Sigmoid colon (tissue), 7 donors: Measurements from ENCODE around the gene ADCY3. TPM values are rescaled to one million over a fixed set of nuclear protein-coding genes. Genes with fewer than 3 reads are reported as not detected.

Experiments
- DNase-seq: peaks from one replicate; pipeline ENCODE4 v3.0.0-alpha.2; 2019
- H3K27ac ChIP-seq, 4 donors: fragments of 200-600 bp; sonication (generic); one replicate each; pipeline ENCODE4 v1.5.1; 2016 to 2019; ENCODE audit warnings: mild to moderate bottlenecking in 1 of 4
- H3K27me3 ChIP-seq, 3 donors: fragments of 200-600 bp; sonication (generic); one replicate each; pipeline ENCODE4 v1.5.1; 2019; ENCODE audit warnings: mild to moderate bottlenecking in 1 of 3
- H3K36me3 ChIP-seq, 4 donors: fragments of 200-600 bp; sonication (generic); one replicate each; pipeline ENCODE4 v1.5.1; 2016 to 2019
- H3K4me1 ChIP-seq, 4 donors: fragments of 200-600 bp; sonication (generic); one replicate each; pipeline ENCODE4 v1.5.1; 2017 to 2019
- H3K4me3 ChIP-seq, 4 donors: fragments of 200-600 bp; sonication (generic); one replicate each; pipeline ENCODE4 v1.5.1; 2017 to 2019; ENCODE audit warnings: mild to moderate bottlenecking in 2 of 4, moderate library complexity in 1 of 4
- H3K9me3 ChIP-seq, 4 donors: fragments of 200-600 bp in 3 of 4; sonication (generic) in 3 of 4; one replicate each; pipeline versions ENCODE4 v1.5.1 to v1.6.1; 2013 to 2019
- CTCF ChIP-seq, 4 experiments: fragments of 450-650 bp in 3 of 4; fragments of 200-600 bp in 1 of 4; IDR thresholded peaks; one replicate each; pipeline ENCODE4 v1.5.1; 2016 to 2019; ENCODE audit warnings: antibody characterized with exemption in 4 of 4, mild to moderate bottlenecking in 3 of 4, moderate library complexity in 2 of 4
- EP300 ChIP-seq, 4 donors: sonication (generic); formaldehyde crosslinking; IDR thresholded peaks; one replicate each; pipeline ENCODE4 v1.6.1; 2017; ENCODE audit warnings: antibody characterized with exemption in 4 of 4
- POLR2A ChIP-seq, 2 donors: fragments of 450-650 bp; IDR thresholded peaks; one replicate each; pipeline ENCODE4 v1.6.1; 2016; ENCODE audit warnings: antibody characterized with exemption in 2 of 2, mild to moderate bottlenecking in 2 of 2, moderate library complexity in 2 of 2
- POLR2AphosphoS5 ChIP-seq, 4 donors: sonication (generic); formaldehyde crosslinking; IDR thresholded peaks; one replicate each; pipeline ENCODE4 v1.6.1; 2017; ENCODE audit warnings: antibody characterized with exemption in 4 of 4
- WGBS, 2 donors: extraction: QIAGEN DNeasy Blood & Tissue Kit; methylation state at CpG; one replicate each; pipeline ENCODE4 v1.1.7; 2013; 5-methylcytosine and 5-hydroxymethylcytosine counted together
- intact Hi-C: fragments of 100-400 bp; cut with DNase I; formaldehyde crosslinking; loops from one replicate; pipeline ENCODE4 v1.15.1; 2023
- polyA plus RNA-seq, 3 donors: library from polyadenylated mRNA; stranded (reverse); fragments of 200-250 nt; gene quantifications; one replicate each; pipeline ENCODE4 v1.2.3, GENCODE V29; 2013
- total RNA-seq, 4 donors: library from RNA; depleted of rRNA; stranded (reverse); fragments of >200 nt; gene quantifications; one replicate each; pipeline ENCODE4 v1.1.0, GENCODE V29; 2016
- donor health status: healthy with polysubstance abuse.
- donor health status: Bipolar disorder and iron deficiency.
- donor health status: healthy.

Gene ADCY3
- total and polyA plus RNA-seq, 7 donors: 3.5 to 43.8 (median 17.5) TPM

DNA sequence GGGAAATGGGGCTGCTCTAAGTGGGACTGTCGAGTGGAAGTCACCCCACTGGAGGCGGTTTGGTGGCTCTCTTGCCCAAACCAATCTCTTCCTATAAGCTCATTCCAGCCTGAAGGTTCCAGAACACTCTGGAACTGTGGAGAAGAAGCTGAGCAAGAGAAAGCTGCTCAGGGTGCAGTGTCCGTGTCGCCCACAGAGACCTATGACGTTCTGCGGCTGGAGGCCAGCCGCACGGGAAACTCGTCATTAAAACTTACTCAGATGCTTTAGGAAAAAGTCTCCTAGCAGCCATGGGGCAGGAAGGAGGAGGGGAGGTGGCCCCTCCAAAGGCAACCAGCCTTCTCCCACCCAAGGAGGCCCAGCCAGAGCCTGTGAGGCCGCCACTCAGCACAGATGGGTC, 41.7 kb downstream of the ADCY3 start:
- no peak for DNase-seq
- no peak for TF ChIP-seq CTCF (IDR thresholded peaks at IDR 0.05)
- no peak for TF ChIP-seq POLR2AphosphoS5 (IDR thresholded peaks at IDR 0.05)
- TF ChIP-seq POLR2A (IDR thresholded peaks at IDR 0.05): no peak
- no peak for TF ChIP-seq EP300 (IDR thresholded peaks at IDR 0.05)
- WGBS, 2 donors: 92% methylated on average over 10 of the region's 10 CpGs
- H3K36me3 ChIP-seq: no peaks in the 10 kb centered on the region
- no peaks in the 10 kb centered on the region for H3K27me3 ChIP-seq
- no peaks in the 10 kb centered on the region for H3K9me3 ChIP-seq
- H3K27ac ChIP-seq: peak overlapping the region in 1 of 4 donors; percentile 49
- no peak overlapping the region for H3K4me3 ChIP-seq
- H3K4me1 ChIP-seq: no peaks in the 10 kb centered on the region
- intact Hi-C loops: no loop called here

DNA sequence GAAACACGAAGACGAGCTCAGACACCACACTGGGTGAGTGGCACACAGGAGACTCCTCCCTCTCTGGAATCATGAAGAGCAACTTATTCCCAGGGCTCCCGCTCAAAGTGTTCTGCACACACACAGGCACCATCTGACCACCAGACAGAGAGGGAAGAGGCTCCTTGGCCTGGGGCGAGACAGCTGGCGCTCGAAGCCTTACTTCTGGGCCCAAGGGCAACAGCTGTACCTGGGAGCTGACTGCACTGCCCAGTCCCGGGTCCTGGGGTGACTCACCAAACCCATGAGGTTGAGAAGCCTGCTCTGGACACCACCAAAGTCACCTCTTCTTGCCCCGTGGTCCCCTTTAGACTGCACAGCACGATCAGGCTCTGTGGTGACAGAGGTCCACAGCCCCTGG, 42.4 kb downstream of the ADCY3 start:
- Histone ChIP-seq H3K36me3 (no peaks in the 10 kb centered on the region), H3K27me3 (no peaks in the 10 kb centered on the region), H3K4me3 (no peak overlapping the region), H3K4me1 (no peaks in the 10 kb centered on the region), H3K27ac (peak overlapping the region in 1 of 4 donors; percentile 49), H3K9me3 (no peaks in the 10 kb centered on the region)
- DNase-seq: no peak
- TF ChIP-seq CTCF (IDR thresholded peaks at IDR 0.05) (no peak), POLR2A (IDR thresholded peaks at IDR 0.05) (no peak), EP300 (IDR thresholded peaks at IDR 0.05) (no peak), POLR2AphosphoS5 (IDR thresholded peaks at IDR 0.05) (no peak)
- intact Hi-C loops: no loop called here
- 90% methylated on average over 9 of the region's 9 CpGs for WGBS, 2 donors

DNA sequence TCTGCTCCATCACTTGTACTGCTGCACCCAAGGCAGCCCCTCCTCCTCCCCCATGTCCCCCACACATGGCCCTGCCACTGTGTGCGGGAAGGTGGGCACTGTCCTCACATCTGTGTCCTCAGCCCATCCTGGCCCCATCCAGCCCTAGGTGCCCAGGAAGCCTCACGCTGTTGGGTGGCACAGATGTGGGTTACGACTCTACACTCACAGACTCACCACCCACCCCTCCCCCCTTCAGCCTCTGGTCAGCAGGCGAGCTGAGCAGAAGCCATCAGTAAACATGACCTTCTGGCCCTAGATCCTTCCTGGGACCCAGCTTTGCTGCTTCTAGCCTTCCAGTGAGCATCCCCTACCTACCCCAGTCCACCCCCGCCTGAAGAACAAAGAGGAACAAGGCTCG, 43.0 kb downstream of the ADCY3 start:
- 95% methylated on average over 6 of the region's 6 CpGs for WGBS, 2 donors
- peaks cover 0 to 3% (median 0%) of the 10 kb centered on the region in 4 donors for H3K4me1 ChIP-seq
- no peaks in the 10 kb centered on the region for H3K9me3 ChIP-seq
- H3K27ac ChIP-seq: no peak overlapping the region
- no peaks in the 10 kb centered on the region for H3K27me3 ChIP-seq
- H3K36me3 ChIP-seq: no peaks in the 10 kb centered on the region
- no peak for DNase-seq
- no peak for TF ChIP-seq POLR2A (IDR thresholded peaks at IDR 0.05)
- H3K4me3 ChIP-seq: no peak overlapping the region
- intact Hi-C loops: no loop called here

GRCh38 chr2:24875901-24876300, 44.1 kb downstream of the ADCY3 start:
- no peak for DNase-seq
- Histone ChIP-seq H3K4me3 (no peak overlapping the region), H3K36me3 (no peaks in the 10 kb centered on the region), H3K27ac (no peak overlapping the region), H3K9me3 (no peaks in the 10 kb centered on the region), H3K27me3 (no peaks in the 10 kb centered on the region), H3K4me1 (peaks cover 0 to 12% (median 4%) of the 10 kb centered on the region in 4 donors)
- 84 to 97% methylated on average over 2 of the region's 2 CpGs for WGBS, 2 donors
- intact Hi-C loops: no loop called here
- no peak for TF ChIP-seq POLR2A (IDR thresholded peaks at IDR 0.05)
- TF ChIP-seq EP300 (IDR thresholded peaks at IDR 0.05): no peak
- no peak for TF ChIP-seq POLR2AphosphoS5 (IDR thresholded peaks at IDR 0.05)
- no peak for TF ChIP-seq CTCF (IDR thresholded peaks at IDR 0.05)

- peak overlapping the region in 1 of 4 donors; percentile 74 for H3K27ac ChIP-seq
- 84 to 92% methylated on average over 10 of the region's 10 CpGs for WGBS, 2 donors
- intact Hi-C loops: no loop called here
- H3K9me3 ChIP-seq: no peaks in the 10 kb centered on the region
- H3K4me3 ChIP-seq: no peak overlapping the region
- TF ChIP-seq POLR2AphosphoS5 (IDR thresholded peaks at IDR 0.05) (no peak), CTCF (IDR thresholded peaks at IDR 0.05) (no peak), POLR2A (IDR thresholded peaks at IDR 0.05) (no peak), EP300 (IDR thresholded peaks at IDR 0.05) (no peak)
- DNase-seq: no peak
- H3K36me3 ChIP-seq: no peaks in the 10 kb centered on the region
- no peaks in the 10 kb centered on the region for H3K27me3 ChIP-seq
- H3K4me1 ChIP-seq: peaks cover 0 to 12% (median 4%) of the 10 kb centered on the region in 4 donors
These were observed 44.8 kb downstream of the ADCY3 start for GRCh38 chr2:24875272-24875671.
